Activated naive CD8-positive, alpha-beta T cell treated with anti-CD3 and anti-CD28 coated beads, Interleukin-2, amount 50 U/mL, for 24 hours (primary cell): Measurements from ENCODE around the gene TMED4.

ENCODE experiments used
- ATAC-seq: fragments of 150-1000 bp; cut with Tn5 transposase; one replicate; pipeline ENCODE4 v1.10.0; 2021
- DNase-seq: peaks from one replicate; pipeline ENCODE4 v3.0.0; 2021
- H3K27ac Mint-ChIP-seq: one replicate; pipeline ENCODE4 v1.8.0; 2021; ENCODE audit warnings: mild to moderate bottlenecking, mixed read lengths
- H3K27me3 Mint-ChIP-seq: one replicate; pipeline ENCODE4 v1.8.0; 2021; ENCODE audit warnings: mixed read lengths
- H3K36me3 Mint-ChIP-seq: one replicate; pipeline ENCODE4 v1.8.0; 2021; ENCODE audit warnings: low read depth, mixed read lengths
- H3K4me1 Mint-ChIP-seq: one replicate; pipeline ENCODE4 v1.8.0; 2021; ENCODE audit warnings: mixed read lengths
- H3K4me3 Mint-ChIP-seq: one replicate; pipeline ENCODE4 v1.8.0; 2021; ENCODE audit warnings: mild to moderate bottlenecking, moderate library complexity, mixed read lengths
- H3K9me3 Mint-ChIP-seq: one replicate; pipeline ENCODE4 v1.8.0; 2021; ENCODE audit warnings: mixed read lengths

The TMED4 gene

GRCh38 chr7:44581879-44582603 lies at the start of gene TMED4:
TSS of gene TMED4 (minus strand) at chr7:44582231. CDS start at chr7:44582206, 25 bp downstream.
- peaks cover 38% of the 10 kb centered on the region for H3K4me1 Mint-ChIP-seq
- H3K36me3 Mint-ChIP-seq = peaks cover 35% of the 10 kb centered on the region
- H3K27me3 Mint-ChIP-seq = peaks cover 3% of the 10 kb centered on the region
- no peaks in the 10 kb centered on the region for H3K9me3 Mint-ChIP-seq
- peak; percentile 91 for ATAC-seq
- peak; percentile 100 for DNase-seq
- peak within 1 kb of the TSS; percentile 92 for H3K4me3 Mint-ChIP-seq
- H3K27ac Mint-ChIP-seq = peak within 1 kb of the TSS; percentile 97

- no peak for DNase-seq
- H3K36me3 Mint-ChIP-seq = peaks cover 32% of the 10 kb centered on the region
- H3K4me3 Mint-ChIP-seq = peak overlapping the region; percentile 2
Observed at GRCh38 chr7:44631458-44632115, 49.6 kb upstream of the TMED4 start.

GRCh38 chr7:44630792-44631457 lies 48.9 kb upstream of the TMED4 start:
- Mint-ChIP-seq H3K9me3 (no peaks in the 10 kb centered on the region), H3K36me3 (peaks cover 35% of the 10 kb centered on the region), H3K4me1 (peaks cover 72% of the 10 kb centered on the region), H3K4me3 (no peak overlapping the region), H3K27me3 (no peaks in the 10 kb centered on the region), H3K27ac (peak overlapping the region; percentile 88)
- ATAC-seq (no peak), DNase-seq (no peak)

More at GRCh38 chr7:44631458-44632115, 49.6 kb upstream of the TMED4 start:
- Mint-ChIP-seq H3K9me3 (no peaks in the 10 kb centered on the region), H3K27me3 (no peaks in the 10 kb centered on the region), H3K27ac (peak overlapping the region; percentile 88), H3K4me1 (peaks cover 74% of the 10 kb centered on the region)
- no peak for ATAC-seq

GRCh38 chr7:44629829-44630522 lies 47.9 kb upstream of the TMED4 start:
- peaks cover 37% of the 10 kb centered on the region for H3K36me3 Mint-ChIP-seq
- DNase-seq (no peak), ATAC-seq (no peak)
- peak overlapping the region; percentile 61 for H3K27ac Mint-ChIP-seq
- H3K4me1 Mint-ChIP-seq = peaks cover 67% of the 10 kb centered on the region
- no peak overlapping the region for H3K4me3 Mint-ChIP-seq
- no peaks in the 10 kb centered on the region for H3K27me3 Mint-ChIP-seq
- no peaks in the 10 kb centered on the region for H3K9me3 Mint-ChIP-seq

- H3K4me3 Mint-ChIP-seq = no peak overlapping the region
- H3K36me3 Mint-ChIP-seq = peaks cover 37% of the 10 kb centered on the region
- no peaks in the 10 kb centered on the region for H3K9me3 Mint-ChIP-seq
- no peak for ATAC-seq
- no peak for DNase-seq
- no peak overlapping the region for H3K27ac Mint-ChIP-seq
- H3K27me3 Mint-ChIP-seq = no peaks in the 10 kb centered on the region
- peaks cover 67% of the 10 kb centered on the region for H3K4me1 Mint-ChIP-seq
Observed at GRCh38 chr7:44626620-44627019, 44.6 kb upstream of the TMED4 start.

GRCh38 chr7:44625526-44626471 lies 43.8 kb upstream of the TMED4 start:
- no peaks in the 10 kb centered on the region for H3K9me3 Mint-ChIP-seq
- no peaks in the 10 kb centered on the region for H3K27me3 Mint-ChIP-seq
- ATAC-seq (no peak), DNase-seq (no peak)
- no peak overlapping the region for H3K4me3 Mint-ChIP-seq
- H3K4me1 Mint-ChIP-seq = peaks cover 67% of the 10 kb centered on the region
- peaks cover 33% of the 10 kb centered on the region for H3K36me3 Mint-ChIP-seq
- H3K27ac Mint-ChIP-seq = no peak overlapping the region

GRCh38 chr7:44624318-44624717 lies 42.3 kb upstream of the TMED4 start:
- Mint-ChIP-seq H3K27me3 (no peaks in the 10 kb centered on the region), H3K9me3 (no peaks in the 10 kb centered on the region), H3K4me3 (peak overlapping the region; percentile 36), H3K27ac (peak overlapping the region; percentile 88), H3K4me1 (peaks cover 68% of the 10 kb centered on the region), H3K36me3 (peaks cover 27% of the 10 kb centered on the region)
- no peak for ATAC-seq
- DNase-seq = no peak

GRCh38 chr7:44622342-44623151 lies 40.5 kb upstream of the TMED4 start:
- ATAC-seq = peak; percentile 98
- Mint-ChIP-seq H3K4me3 (peak overlapping the region; percentile 39), H3K27me3 (no peaks in the 10 kb centered on the region), H3K9me3 (no peaks in the 10 kb centered on the region), H3K4me1 (peaks cover 82% of the 10 kb centered on the region), H3K27ac (peak overlapping the region; percentile 88), H3K36me3 (peaks cover 26% of the 10 kb centered on the region)
- peak; percentile 35 for DNase-seq

- no peaks in the 10 kb centered on the region for H3K27me3 Mint-ChIP-seq
- H3K36me3 Mint-ChIP-seq = peaks cover 26% of the 10 kb centered on the region
- DNase-seq = no peak
- no peak overlapping the region for H3K4me3 Mint-ChIP-seq
- H3K9me3 Mint-ChIP-seq = no peaks in the 10 kb centered on the region
- H3K4me1 Mint-ChIP-seq = peaks cover 89% of the 10 kb centered on the region
- ATAC-seq = no peak
- H3K27ac Mint-ChIP-seq = peak overlapping the region; percentile 88
Observed at GRCh38 chr7:44621750-44622103, 39.7 kb upstream of the TMED4 start.

- Mint-ChIP-seq H3K36me3 (peaks cover 23% of the 10 kb centered on the region), H3K4me1 (peaks cover 89% of the 10 kb centered on the region), H3K27ac (peak overlapping the region; percentile 88), H3K9me3 (no peaks in the 10 kb centered on the region), H3K4me3 (no peak overlapping the region), H3K27me3 (no peaks in the 10 kb centered on the region)
- ATAC-seq (no peak), DNase-seq (no peak)
Observed at GRCh38 chr7:44621034-44621749, 39.2 kb upstream of the TMED4 start.

GRCh38 chr7:44618753-44619152 lies 36.7 kb upstream of the TMED4 start:
- Mint-ChIP-seq H3K36me3 (peaks cover 17% of the 10 kb centered on the region), H3K9me3 (no peaks in the 10 kb centered on the region), H3K27me3 (no peaks in the 10 kb centered on the region), H3K27ac (peak overlapping the region; percentile 92), H3K4me1 (peaks cover 92% of the 10 kb centered on the region), H3K4me3 (peak overlapping the region; percentile 45)
- ATAC-seq (no peak), DNase-seq (no peak)

GRCh38 chr7:44618045-44618444 lies 36.0 kb upstream of the TMED4 start:
- Mint-ChIP-seq H3K9me3 (no peaks in the 10 kb centered on the region), H3K27me3 (no peaks in the 10 kb centered on the region), H3K4me3 (peak overlapping the region; percentile 45), H3K4me1 (peaks cover 87% of the 10 kb centered on the region), H3K27ac (peak overlapping the region; percentile 92), H3K36me3 (peaks cover 16% of the 10 kb centered on the region)
- DNase-seq (no peak), ATAC-seq (no peak)
